KMS-11 (cell line): ENCODE results near the gene CYBA.

Experiments used
- H2AFZ ChIP-seq: fragments of 200-600 bp; sonication (generic); 2 replicates; pipeline ENCODE4 v1.6.1; 2016; ENCODE audit warnings: antibody characterized with exemption, mixed run types, low read depth
- H3K27ac ChIP-seq: fragments of 200-600 bp; sonication (generic); 2 replicates; pipeline ENCODE4 v1.6.1; 2016; ENCODE audit warnings: mild to moderate bottlenecking, mixed run types
- H3K27me3 ChIP-seq: fragments of 200-600 bp; sonication (generic); 2 replicates; pipeline ENCODE4 v1.6.1; 2017; ENCODE audit warnings: mild to moderate bottlenecking, low read depth, mixed run types, moderate library complexity; ENCODE audit not compliant: insufficient read depth
- H3K36me3 ChIP-seq: fragments of 200-600 bp; sonication (generic); 2 replicates; pipeline ENCODE4 v1.6.1; 2017; ENCODE audit warnings: mild to moderate bottlenecking, mixed run types; ENCODE audit not compliant: insufficient read depth
- H3K4me1 ChIP-seq: fragments of 200-600 bp; sonication (generic); 2 replicates; pipeline ENCODE4 v1.6.1; 2016; ENCODE audit warnings: mild to moderate bottlenecking, low read depth, mixed run types; ENCODE audit not compliant: poor library complexity, severe bottlenecking
- H3K4me2 ChIP-seq: fragments of 200-600 bp; sonication (generic); 2 replicates; pipeline ENCODE4 v1.7.0; 2016; ENCODE audit warnings: mild to moderate bottlenecking, mixed run types
- H3K4me3 ChIP-seq: fragments of 200-600 bp; sonication (generic); IDR thresholded peaks from 2 replicates; pipeline ENCODE4 v1.6.1; 2017; ENCODE audit warnings: low read depth, low read length, mixed read lengths; ENCODE audit not compliant: insufficient read depth
- H3K79me2 ChIP-seq: fragments of 200-600 bp; sonication (generic); 2 replicates; pipeline ENCODE4 v1.6.1; 2016; ENCODE audit warnings: low read depth, mixed run types; ENCODE audit not compliant: insufficient read depth
- H3K9ac ChIP-seq: fragments of 200-600 bp; sonication (generic); 2 replicates; pipeline ENCODE4 v1.6.1; 2016; ENCODE audit warnings: mild to moderate bottlenecking, mixed run types
- H4K20me1 ChIP-seq: fragments of 200-600 bp; sonication (generic); 2 replicates; pipeline ENCODE4 v1.6.1; 2016; ENCODE audit warnings: mild to moderate bottlenecking, mixed run types; ENCODE audit not compliant: insufficient read depth
- CTCF ChIP-seq: fragments of 200-600 bp; sonication (generic); conservative IDR thresholded peaks from 2 replicates; pipeline ENCODE4 v1.6.1; 2017; ENCODE audit warnings: low read depth, mild to moderate bottlenecking, antibody characterized with exemption, low read length, moderate library complexity, mixed read lengths

The CYBA gene

GRCh38 chr16:88629835-88630234 is 21.0 kb downstream of the CYBA start:
- no peak overlapping the region for H3K4me2 ChIP-seq
- H3K4me1 ChIP-seq, result peaks cover 16% of the 10 kb centered on the region
- H4K20me1 ChIP-seq, result no peaks in the 10 kb centered on the region
- no peak overlapping the region for H3K27ac ChIP-seq
- TF ChIP-seq CTCF, result no peak
- H3K4me3 ChIP-seq, result no peak overlapping the region
- H3K27me3 ChIP-seq, result peaks cover under 1% of the 10 kb centered on the region; the same call in 1 of the 2 replicates
- no peak overlapping the region for H3K9ac ChIP-seq
- H2AFZ ChIP-seq, result no peak overlapping the region
- no peaks in the 10 kb centered on the region for H3K79me2 ChIP-seq
- no peaks in the 10 kb centered on the region for H3K36me3 ChIP-seq

GRCh38 chr16:88628512-88628974 is 22.3 kb downstream of the CYBA start:
- Histone ChIP-seq H3K79me2 (no peaks in the 10 kb centered on the region), H4K20me1 (no peaks in the 10 kb centered on the region), H3K9ac (no peak overlapping the region), H2AFZ (no peak overlapping the region), H3K36me3 (no peaks in the 10 kb centered on the region; the same call in 1 of the 2 replicates), H3K27ac (no peak overlapping the region), H3K4me2 (no peak overlapping the region), H3K4me1 (peaks cover 6% of the 10 kb centered on the region), H3K27me3 (no peaks in the 10 kb centered on the region), H3K4me3 (no peak overlapping the region)
- TF ChIP-seq CTCF, result peak; percentile 34; the same call in 1 of the 2 replicates

- no peak overlapping the region for H3K4me2 ChIP-seq
Measured at GRCh38 chr16:88627531-88628411, 23.1 kb downstream of the CYBA start.

GRCh38 chr16:88626646-88627045 is 24.2 kb downstream of the CYBA start:
- no peak overlapping the region for H3K4me2 ChIP-seq
- no peaks in the 10 kb centered on the region for H3K27me3 ChIP-seq
- no peaks in the 10 kb centered on the region for H3K4me1 ChIP-seq
- no peak overlapping the region for H3K4me3 ChIP-seq
- H3K79me2 ChIP-seq, result no peaks in the 10 kb centered on the region
- no peak overlapping the region for H3K27ac ChIP-seq
- H3K9ac ChIP-seq, result no peak overlapping the region
- no peaks in the 10 kb centered on the region; the same call in 1 of the 2 replicates for H3K36me3 ChIP-seq
- H4K20me1 ChIP-seq, result no peaks in the 10 kb centered on the region
- no peak for TF ChIP-seq CTCF
- no peak overlapping the region for H2AFZ ChIP-seq

More at GRCh38 chr16:88627531-88628411, 23.1 kb downstream of the CYBA start:
- no peak for TF ChIP-seq CTCF
- no peaks in the 10 kb centered on the region for H4K20me1 ChIP-seq
- H3K4me3 ChIP-seq, result no peak overlapping the region
- H2AFZ ChIP-seq, result no peak overlapping the region
- H3K27ac ChIP-seq, result no peak overlapping the region
- no peaks in the 10 kb centered on the region for H3K79me2 ChIP-seq
- H3K9ac ChIP-seq, result no peak overlapping the region
- H3K4me1 ChIP-seq, result no peaks in the 10 kb centered on the region
- no peaks in the 10 kb centered on the region; the same call in 1 of the 2 replicates for H3K36me3 ChIP-seq
- no peaks in the 10 kb centered on the region for H3K27me3 ChIP-seq
